ENCODE results near the gene PCK2.

DNA sequence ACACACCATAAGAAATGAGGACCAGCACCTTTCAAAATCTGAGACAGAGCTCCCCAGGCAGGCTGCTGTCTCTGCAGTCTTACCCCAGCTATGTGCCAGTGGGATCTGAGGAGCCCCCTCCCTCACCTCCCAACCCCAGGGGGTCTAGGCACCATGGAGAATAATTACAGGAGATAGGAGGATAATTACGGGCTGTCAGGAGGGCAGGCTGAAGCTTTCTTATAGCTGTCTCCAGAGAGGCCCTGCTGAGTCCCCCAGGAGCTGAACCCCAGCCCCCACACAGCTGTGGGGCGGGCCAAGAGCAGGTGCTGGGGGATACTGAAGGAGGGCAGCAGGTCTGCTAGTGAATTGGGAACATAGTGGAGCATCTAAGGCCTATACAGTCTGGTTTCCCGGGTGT, 16.0 kb upstream of the PCK2 start:
- TF ChIP-seq TCF12 (IDR thresholded peaks at IDR 0.05; ENCODE audit: low read depth) (no peak), TEAD4 (IDR thresholded peaks at IDR 0.05) (no peak), EP300 (IDR thresholded peaks at IDR 0.05; ENCODE audit: borderline replicate concordance) (no peak)
- TF ChIP-seq, protein P1, sequence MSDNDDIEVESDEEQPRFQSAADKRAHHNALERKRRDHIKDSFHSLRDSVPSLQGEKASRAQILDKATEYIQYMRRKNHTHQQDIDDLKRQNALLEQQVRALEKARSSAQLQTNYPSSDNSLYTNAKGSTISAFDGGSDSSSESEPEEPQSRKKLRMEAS (IDR thresholded peaks at IDR 0.05) = no peak
